Coronary artery (tissue), 2 donors: ENCODE measurements around the gene KRT5.
"Not testable (repeated sequence)": the region's sequence is repeated elsewhere in the genome, so short reads cannot be mapped to it uniquely, and the experiment has no call there.

Source experiments
- DNase-seq: peaks from one replicate; pipeline ENCODE4 v3.0.0-alpha.2; 2017; ENCODE audit warnings: low spot score
- H3K27ac ChIP-seq, 2 donors: fragments of 200-600 bp; sonication (generic); one replicate each; pipeline ENCODE4 v1.5.1; 2016 to 2019
- H3K4me3 ChIP-seq: fragments of 200-600 bp; sonication (generic); 2 replicates; pipeline ENCODE4 v1.5.1; 2016; ENCODE audit warnings: mild to moderate bottlenecking, moderate library complexity
- TF ChIP-seq, protein P1 (sequence below): fragments of 200-600 bp; sonication (generic); IDR thresholded peaks from one replicate; pipeline ENCODE4 v1.5.1; 2019; ENCODE audit warnings: antibody characterized with exemption

The KRT5 gene

DNA sequence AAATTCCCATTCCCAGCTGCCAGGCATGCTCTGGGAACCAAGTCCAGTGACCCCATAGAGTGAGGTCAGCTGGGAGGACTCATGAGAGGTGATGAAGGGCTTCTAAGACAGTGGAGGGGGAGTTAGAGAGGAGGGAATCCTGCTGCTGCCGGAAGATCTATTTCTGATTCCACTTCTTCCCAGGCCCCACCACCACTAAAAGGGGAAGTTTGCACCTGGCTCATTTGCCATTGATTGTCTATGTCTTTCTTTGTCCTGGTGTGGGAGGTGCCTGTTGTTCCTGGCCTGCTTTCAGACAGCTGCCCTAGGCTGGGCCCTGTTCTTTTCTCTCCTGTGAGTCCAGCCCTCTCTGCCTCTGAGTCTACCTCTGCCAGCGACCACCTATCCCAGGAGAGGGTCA lies 24.1 kb downstream of the KRT5 start:
- no peak for DNase-seq
- TF ChIP-seq, protein P1, sequence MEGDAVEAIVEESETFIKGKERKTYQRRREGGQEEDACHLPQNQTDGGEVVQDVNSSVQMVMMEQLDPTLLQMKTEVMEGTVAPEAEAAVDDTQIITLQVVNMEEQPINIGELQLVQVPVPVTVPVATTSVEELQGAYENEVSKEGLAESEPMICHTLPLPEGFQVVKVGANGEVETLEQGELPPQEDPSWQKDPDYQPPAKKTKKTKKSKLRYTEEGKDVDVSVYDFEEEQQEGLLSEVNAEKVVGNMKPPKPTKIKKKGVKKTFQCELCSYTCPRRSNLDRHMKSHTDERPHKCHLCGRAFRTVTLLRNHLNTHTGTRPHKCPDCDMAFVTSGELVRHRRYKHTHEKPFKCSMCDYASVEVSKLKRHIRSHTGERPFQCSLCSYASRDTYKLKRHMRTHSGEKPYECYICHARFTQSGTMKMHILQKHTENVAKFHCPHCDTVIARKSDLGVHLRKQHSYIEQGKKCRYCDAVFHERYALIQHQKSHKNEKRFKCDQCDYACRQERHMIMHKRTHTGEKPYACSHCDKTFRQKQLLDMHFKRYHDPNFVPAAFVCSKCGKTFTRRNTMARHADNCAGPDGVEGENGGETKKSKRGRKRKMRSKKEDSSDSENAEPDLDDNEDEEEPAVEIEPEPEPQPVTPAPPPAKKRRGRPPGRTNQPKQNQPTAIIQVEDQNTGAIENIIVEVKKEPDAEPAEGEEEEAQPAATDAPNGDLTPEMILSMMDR = no peak
- Histone ChIP-seq H3K27ac (no peak overlapping the region), H3K4me3 (no peak overlapping the region)

DNA sequence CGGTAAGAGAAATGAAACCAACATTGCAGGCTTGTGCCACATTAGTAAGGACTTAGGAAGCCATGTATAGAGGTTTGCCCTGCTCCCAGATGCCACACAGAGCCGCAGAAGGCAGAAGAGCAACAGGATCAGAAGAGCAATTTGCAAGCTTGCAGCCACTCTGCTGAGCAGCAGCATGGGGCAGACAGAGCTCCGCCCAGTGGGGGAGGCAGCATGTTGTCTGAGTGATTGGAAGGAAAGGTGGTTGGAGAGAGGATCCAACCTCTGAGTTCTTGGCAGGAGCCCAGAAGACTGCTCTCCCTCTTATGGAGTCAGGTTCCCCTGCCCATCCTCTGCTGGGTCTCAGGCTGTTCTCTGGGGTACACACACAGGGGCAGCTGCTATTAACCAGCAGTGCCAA lies 24.8 kb downstream of the KRT5 start:
- DNase-seq = no peak
- TF ChIP-seq, protein P1 = no peak
- H3K27ac ChIP-seq = no peak overlapping the region
- H3K4me3 ChIP-seq = no peak overlapping the region

DNA sequence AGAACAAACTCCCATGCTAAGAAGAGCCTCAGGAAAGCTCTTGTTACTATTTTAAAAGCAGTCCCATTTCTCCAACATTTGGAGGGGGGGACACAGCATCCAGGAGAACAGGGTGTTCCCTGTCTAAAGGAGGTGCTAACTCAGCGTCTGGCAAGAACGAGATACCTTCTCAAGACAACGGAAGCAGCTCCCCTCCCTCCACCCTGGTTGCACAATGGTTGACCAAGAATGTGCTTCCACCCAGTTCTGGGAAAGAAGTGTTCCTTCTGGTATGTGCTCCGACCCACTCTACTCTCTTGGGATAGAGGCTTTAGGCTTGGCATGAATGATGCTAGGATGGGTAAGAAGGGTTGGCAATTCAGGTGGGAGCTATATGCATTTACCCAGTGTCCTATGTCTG lies 25.7 kb downstream of the KRT5 start:
- DNase-seq = no peak
- H3K27ac ChIP-seq = peak overlapping the region in 1 of 2 donors; percentile 35
- TF ChIP-seq, protein P1 = no peak

DNA sequence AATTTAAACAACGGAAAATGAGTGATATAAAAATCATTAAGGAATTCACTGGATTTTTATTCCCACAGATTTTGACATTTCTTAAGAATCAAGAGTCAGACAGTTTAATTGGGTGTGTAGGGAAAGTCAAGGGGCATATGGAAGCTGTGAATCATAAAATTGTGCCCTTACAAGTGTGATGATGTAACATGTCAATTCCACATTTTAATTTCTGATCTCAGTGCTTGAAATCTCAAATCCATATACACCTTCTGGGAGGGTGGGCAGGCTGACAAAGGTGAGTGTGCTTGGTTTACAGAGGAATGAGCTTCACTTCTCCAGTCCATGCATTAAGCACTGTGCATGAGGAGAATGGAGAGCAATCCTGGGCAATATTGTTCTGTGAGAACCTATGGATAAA lies 26.1 kb downstream of the KRT5 start:
- peak overlapping the region in 1 of 2 donors; percentile 35 for H3K27ac ChIP-seq

More for the DNA sequence above, 25.7 kb downstream of the KRT5 start:
- H3K4me3 ChIP-seq = no peak overlapping the region

DNA sequence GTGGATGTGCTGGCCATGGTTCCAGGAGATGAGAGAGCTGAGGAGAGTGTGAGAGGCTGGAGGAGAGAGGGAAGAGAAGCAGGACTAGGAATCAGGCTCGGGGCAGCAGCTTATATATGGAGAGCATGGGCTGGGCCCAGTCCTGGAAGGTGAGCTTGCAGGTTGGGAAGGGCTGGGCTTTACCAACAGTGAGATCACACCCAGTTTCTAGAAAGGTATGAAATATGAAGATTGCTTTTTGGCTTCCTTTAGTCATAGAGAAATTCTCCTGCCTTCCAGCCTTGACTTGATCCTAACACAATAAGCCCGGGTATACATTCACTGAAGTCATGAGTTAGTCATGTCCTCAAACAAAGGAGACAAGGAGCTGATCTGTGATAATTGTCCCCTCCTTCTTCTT lies 27.0 kb downstream of the KRT5 start, which contains the start of gene KRT6A:
Gene KRT6A (minus strand): TSS at position 86 of the 400 bp plus-strand sequence. CDS start 69 bp downstream, at position 17.
- peak within 1 kb of the TSS in 1 of 2 donors; percentile 35 for H3K27ac ChIP-seq
- DNase-seq = no peak
- H3K4me3 ChIP-seq = no peak within 1 kb of the TSS
- TF ChIP-seq, protein P1 = no peak

More for the DNA sequence above, 26.1 kb downstream of the KRT5 start:
- no peak for DNase-seq
- no peak overlapping the region for H3K4me3 ChIP-seq
- TF ChIP-seq, protein P1 = no peak

DNA sequence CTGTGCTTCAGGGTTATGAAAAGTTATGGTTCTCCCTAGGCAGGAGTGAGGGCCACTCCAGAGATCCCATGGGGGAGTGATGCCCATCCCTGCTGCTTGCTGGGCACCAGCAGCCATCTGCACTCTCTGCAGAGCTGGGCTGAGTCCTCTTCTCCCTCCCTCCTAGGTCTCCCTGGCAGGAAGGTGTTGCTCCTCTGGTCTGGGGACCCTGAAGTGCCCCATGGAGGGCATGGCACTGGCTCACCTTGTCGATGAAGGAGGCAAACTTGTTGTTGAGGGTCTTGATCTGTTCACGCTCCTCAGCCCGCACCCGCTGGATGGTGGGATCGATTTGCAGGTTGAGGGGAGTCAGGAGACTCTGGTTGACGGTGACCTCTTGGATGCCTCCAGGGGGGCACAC lies 27.8 kb downstream of the KRT5 start:
- DNase-seq, H3K4me3 ChIP-seq, H3K27ac ChIP-seq: not testable (repeated sequence)

DNA sequence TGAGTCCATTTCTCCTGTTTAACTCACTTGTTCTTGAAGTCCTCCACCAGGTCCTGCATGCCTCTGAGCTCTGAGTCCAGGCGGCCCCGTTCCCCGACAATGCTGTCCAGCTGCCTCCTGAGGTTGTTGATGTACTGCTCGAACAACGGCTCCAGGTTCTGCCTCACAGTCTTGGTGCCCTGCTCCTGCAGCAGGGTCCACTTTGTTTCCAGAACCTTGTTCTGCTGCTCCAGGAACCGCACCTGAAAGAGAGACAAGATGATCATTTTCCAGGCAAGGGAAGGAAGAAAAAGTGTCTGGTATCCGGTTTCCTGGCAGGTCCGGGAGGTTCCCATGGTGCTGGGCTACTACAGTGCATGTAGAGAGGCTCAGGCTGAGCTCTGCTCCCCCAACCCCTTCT lies 28.7 kb downstream of the KRT5 start:
- not testable (repeated sequence) for DNase-seq, H3K4me3 ChIP-seq, H3K27ac ChIP-seq

DNA sequence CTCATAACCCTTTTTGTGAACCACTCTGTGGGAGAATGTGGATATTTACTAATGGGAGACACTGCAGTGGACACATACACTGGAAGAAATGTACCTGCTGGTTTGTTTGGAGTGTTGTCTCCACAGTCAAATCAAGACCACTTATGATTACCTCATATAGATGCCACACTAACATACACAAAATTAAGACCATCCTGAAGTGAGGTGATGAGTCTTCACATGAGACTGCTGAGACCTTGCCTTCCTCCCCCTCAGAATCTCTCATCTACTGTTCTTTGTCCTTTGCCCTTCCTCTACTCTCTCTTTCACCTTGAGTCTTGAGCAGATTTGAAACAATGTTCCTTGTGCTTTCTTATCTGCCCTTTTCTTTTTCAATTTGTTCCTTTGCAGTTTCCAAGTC lies 31.5 kb downstream of the KRT5 start:
- TF ChIP-seq, protein P1 = no peak
- H3K27ac ChIP-seq = no peak overlapping the region

DNA sequence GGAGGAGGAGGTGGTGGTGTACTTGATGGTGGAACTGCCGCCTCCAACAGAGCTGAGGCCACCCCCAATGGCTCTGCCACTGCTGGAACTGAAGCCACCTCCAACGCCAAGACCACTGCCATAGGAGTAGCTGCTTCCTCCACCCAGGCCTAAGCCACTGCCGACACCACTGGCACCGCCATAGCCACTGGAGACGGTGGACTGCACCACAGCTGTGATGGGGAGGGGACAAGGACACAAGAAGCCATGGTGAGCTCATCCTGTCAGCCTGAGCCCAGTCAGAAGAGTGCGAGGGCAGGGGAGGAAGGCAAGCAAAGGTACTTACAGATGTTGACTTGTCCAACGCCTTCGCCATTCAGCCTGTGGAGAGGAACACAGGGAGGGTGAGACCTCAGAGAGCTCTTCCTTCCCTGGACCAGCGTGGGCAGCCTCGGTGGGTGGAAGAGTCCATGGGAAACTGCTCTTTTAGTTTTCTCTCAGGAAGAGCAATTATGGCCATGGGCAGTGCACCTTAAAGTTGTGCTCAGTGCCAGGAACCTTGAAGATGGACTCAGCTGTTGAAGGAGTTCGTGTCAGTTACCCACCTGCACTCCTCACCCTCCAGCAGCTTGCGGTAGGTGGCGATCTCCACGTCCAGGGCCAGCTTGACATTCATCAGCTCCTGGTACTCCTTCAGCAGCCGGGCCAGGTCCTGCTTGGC lies 32.3 kb downstream of the KRT5 start:
- DNase-seq = peak; percentile 71
- not testable (repeated sequence) for H3K4me3 ChIP-seq, H3K27ac ChIP-seq

More for the DNA sequence above, 31.5 kb downstream of the KRT5 start:
- DNase-seq = no peak
- H3K4me3 ChIP-seq = no peak overlapping the region
